ENCODE data around the gene MC2R.

The MC2R gene

DNA sequence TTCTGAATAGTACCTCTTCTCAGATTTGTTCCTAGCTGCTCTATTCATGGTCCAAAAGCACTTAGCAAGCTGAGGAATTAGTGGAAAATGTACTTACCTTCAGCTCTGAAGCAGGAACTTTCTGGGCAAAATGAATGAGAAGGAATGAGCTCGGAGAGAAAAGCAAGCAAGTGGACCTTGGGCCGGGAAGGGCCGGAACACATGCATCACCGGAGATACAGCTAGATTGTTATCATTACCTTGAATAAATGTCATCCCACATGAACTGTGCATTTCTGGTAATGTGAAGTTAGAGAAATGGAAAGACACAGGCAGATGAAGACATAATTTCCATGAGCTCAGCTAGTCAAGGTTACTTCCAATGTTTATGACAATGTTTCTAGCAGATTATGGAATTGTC is at the start of gene MC2R:
Gene MC2R, minus strand, starts transcription at position 146 of the 400 bp plus-strand sequence. CDS start 30,018 bp downstream, outside the sequence.
- DNase-seq, result no peak

DNA sequence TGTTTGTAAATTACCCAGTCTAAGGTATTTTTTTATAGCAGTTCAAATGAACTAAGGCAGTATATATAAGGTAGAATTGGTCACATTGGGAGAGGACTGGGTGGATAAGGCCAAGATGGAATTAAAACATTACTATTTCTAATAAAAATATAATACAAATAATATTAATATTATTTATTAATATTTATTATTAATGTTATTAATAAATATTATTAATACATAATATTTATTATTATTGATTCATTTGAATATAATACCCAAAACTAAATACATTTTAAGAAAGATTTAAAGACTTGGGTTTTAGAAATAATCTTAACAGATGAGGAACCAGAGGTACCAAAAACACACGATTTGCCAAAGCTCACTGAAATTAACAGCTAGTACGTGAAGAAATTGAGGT is 30.5 kb upstream of the MC2R start:
- no peak for DNase-seq

GRCh38 chr18:13943338-13943737 is 28.0 kb upstream of the MC2R start:
- DNase-seq, result no peak

DNA sequence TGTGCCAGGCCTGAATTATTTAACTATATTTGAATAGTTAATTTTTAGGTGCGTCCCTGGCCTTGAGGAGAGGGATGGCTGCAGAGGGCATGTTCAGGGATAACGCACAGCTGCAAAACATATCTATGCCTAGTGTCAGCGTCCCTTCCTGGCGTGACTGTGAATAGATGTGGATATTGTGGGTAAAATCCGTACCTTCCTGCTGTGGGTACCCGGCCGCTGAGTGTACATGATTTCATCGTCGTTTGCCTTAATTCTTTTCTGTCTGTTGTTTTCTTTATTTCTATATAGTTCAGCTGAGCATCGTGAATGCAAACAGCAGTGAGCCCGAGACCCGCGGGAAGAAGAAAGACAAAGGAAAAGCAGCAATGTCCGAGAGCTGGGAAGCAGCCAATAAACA is 25.0 kb upstream of the MC2R start:
- DNase-seq, result no peak

GRCh38 chr18:13934676-13935075 is 19.3 kb upstream of the MC2R start:
- DNase-seq, result no peak

GRCh38 chr18:13934058-13934457 is 18.7 kb upstream of the MC2R start:
- DNase-seq, result no peak

GRCh38 chr18:13932285-13933025 is 17.1 kb upstream of the MC2R start:
- no peak for DNase-seq

- DNase-seq, result no peak
Measured at GRCh38 chr18:13930964-13931363, 15.6 kb upstream of the MC2R start.

DNA sequence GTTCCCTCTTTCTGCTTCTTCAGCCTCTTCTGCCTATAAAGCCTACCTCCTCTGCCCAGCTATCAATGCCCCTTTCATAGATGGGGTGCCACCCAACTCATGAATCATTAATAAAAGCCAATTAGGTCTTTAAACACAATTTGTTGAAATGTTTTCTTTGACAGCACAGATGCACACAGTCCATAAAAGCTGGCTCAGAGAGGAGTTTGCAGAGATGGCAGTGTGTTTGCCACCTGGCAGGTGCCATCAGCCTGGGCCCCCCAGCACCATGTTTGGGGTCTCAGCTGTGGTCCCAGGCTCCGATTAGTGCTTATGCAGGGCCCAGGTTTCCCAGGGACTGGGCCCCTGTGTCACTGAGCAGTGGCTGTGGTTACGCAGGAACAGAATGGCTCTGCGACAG is 7.9 kb upstream of the MC2R start:
- no peak for DNase-seq

GRCh38 chr18:13918898-13919297 is 3.6 kb upstream of the MC2R start:
- no peak for DNase-seq

DNA sequence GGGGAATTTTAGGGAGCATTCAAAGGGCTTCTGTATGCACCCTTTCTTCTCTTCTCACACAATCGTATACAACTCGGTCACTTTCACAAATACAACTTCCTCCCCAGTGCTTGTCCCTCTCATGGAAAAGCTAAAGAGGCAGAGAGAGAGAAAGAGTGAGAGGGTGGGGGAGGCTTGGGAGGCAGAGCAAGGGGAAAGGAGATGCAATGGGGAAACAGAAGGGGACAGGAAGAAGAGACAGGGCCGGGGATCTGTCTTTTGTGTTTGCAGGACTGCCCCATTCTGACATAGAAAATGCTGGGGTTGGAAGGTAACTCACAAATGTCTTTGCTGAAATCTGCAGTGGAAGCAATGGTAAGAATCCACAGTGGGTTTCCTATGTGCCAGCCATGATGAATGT is 2.1 kb upstream of the MC2R start:
- no peak for DNase-seq

- no peak for DNase-seq
Measured at GRCh38 chr18:13916559-13916958, 1.2 kb upstream of the MC2R start.

GRCh38 chr18:13915995-13916431 is 677 bp upstream of the MC2R start:
- DNase-seq, result no peak

DNA sequence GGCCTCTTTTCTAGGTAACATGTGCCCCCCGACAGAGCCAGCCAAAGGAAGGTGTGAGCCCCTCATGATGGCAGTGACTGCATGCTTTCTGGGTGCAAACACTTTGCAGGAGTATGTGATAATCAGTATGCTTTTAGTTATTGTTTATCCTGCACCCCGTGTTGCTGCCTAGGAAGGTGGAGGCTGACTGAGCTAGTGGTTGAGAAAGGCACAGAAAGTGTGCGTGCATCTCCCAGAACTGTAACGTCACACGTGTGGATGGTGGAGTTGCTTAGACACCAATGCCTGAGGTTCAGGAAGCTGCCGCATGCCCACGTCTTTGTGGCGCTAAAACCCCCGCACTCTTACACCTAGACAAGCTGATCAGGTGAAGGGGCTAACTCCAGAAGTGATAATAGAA is 580 bp downstream of the MC2R start:
- no peak for DNase-seq

DNA sequence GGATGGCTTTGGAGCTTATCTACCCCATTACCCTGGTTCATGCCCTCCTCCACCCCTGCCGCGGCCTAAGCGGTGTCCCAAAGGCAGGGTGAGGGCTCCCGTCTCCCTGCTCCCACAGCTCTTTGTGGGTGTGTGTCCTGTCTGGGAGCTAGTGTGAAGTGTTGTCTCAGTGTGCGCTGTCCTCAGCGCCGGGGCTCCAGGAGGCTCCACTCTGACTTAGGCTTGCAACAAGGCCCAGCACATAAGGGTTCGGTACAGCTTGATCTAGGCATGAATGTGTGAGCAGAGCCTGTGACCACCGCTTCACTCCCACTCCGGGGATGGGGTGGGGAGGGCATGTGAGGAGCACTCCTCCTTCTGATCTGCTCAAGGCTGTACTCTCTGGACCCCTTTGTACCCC is 1.2 kb downstream of the MC2R start:
- no peak for DNase-seq

DNA sequence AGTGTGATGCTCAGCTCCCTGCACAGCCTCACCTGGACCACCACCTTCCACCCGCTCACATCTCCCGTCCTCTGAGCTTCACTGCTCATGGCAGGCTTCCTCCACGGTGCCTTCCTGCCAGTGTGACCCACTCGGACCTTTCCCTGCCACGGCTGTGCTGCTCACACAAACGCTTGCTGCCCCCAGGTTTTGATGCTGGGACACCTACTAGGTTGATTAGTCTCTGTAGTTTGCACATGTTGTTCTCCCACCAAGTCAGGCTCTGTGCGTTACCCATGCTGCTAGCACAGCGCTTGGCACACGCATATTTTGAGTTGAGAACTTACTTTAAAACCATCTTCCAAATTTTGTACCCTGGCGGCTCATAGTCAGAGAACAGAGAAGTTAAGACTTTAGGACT is 2.1 kb downstream of the MC2R start:
- no peak for DNase-seq

GRCh38 chr18:13912601-13913000 is 2.7 kb downstream of the MC2R start:
- no peak for DNase-seq

GRCh38 chr18:13910986-13911385 is 4.3 kb downstream of the MC2R start:
- DNase-seq, result no peak

DNA sequence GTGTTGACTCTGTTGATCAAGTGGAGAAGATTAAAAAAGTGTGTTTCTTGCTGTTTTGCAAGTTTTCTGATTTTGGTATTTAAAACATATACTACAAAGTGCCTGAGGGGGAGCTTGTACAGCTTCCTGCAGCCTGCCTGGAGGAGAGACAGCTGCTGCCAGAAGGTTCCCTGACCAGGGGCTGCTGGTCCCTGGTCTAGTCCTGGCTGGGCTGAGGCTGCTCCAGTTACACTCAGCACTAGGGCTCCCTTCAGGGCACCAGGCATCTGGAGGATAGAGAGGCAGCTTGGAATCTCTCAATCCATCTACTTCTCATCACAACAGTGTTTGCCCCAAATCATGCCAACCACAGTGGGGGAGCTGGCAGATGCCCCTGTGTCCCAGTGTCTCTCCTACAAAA is 4.8 kb downstream of the MC2R start:
- no peak for DNase-seq

DNA sequence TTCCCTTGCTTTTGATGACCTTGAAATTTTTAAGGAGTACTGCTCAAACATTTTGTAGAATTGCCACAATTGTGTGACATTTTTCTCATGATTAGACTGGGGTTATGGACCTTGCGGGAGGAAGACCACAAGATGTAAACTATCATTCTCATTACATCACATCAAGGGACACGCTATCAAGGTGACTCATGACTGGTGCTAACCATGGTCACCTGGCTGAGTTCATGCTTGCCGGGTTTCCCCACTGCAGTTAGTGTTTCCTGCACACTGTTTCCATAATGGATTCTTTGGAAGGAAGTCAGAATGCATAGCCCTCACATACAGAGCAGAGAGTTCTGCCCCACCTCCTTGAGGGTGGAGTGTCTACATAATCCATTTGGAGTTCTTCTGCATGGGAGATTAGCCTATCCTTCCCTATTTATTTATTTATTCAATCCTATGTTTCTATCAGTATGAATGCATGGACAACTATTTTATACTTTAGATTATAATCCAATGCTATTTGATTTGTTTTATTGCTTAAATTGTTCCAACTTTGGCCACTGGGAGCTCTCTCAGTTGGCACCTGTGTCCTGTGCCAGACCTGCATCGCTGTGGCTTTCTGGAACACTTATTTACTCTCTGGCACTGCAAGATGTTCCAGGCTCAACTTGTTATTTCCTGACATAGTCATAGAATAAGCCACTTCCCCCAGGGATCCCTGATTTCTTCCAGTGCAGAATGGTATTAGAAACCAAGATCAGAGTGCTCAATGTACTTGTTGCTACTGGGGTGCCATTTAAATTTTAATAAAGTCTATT is 6.0 kb downstream of the MC2R start:
- DNase-seq, result no peak

DNA sequence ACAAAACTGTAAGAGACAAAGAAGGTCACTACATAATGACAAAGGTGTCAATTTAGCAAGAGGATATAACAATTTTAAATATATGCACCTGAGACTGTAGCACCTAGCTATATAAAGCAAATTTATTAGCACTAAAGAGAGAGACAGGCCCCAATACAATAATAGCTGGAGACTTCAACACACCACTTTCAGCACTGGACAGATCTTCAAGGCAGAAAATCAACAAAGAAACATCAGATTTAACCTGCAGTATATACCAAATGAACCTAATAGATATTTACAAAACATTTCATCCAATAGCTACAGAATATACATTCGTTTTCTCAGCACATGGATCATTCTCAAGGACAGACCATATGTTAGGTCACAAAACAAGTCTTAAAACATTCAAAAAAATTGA is 14.7 kb downstream of the MC2R start:
- DNase-seq, result no peak

GRCh38 chr18:13895505-13896033 is 19.8 kb downstream of the MC2R start:
- DNase-seq, result no peak

DNA sequence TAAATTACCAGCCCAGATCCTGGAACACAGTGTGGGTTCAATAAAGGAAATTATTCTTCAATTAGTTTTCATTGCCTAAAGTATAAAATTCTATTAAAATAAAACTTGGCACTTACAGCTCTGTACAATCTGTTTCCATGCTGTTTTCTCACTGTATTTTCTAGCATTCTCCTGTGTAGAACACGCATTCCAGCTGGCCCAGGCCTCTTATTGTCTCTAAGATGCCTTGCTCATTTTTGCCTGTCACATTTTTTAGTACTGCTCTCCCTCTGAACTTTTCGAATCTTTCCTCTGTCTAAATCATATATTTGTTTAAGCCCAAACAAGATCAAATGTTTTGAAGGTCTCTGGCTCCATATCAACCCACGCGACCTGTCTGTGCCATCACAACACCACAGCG is 20.8 kb downstream of the MC2R start:
- DNase-seq, result no peak

DNA sequence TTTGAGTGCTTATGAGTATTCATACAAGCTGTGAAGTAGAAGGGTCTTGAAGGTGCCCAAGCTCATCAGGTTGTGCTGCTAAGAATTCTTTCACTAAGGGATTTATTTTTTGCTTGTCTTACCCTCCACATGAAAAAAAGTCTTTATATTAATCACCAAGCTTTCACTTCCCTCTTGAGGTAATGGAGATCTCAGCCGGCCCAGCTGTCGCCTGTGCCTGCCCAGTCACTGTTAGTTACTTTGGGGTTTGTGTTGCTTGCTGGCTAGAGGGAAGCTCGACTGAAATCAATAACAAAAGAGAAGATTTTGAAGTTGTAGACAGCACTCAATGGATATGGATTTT is 21.9 kb downstream of the MC2R start:
- no peak for DNase-seq
